Activated CD8-positive, alpha-beta T cell treated with anti-CD3 and anti-CD28 coated beads for 36 hours (primary cell): Measurements from ENCODE around the gene SHROOM4. TPM values are rescaled to one million over a fixed set of nuclear protein-coding genes. Genes with fewer than 3 reads are reported as not detected.

Experiments
- ATAC-seq: fragments of 200-7000 bp; cut with Tn5 transposase; one replicate; pipeline ENCODE4 v1.10.0; 2021; ENCODE audit warnings: mild to moderate bottlenecking, moderate library complexity
- CTCF ChIA-PET: fragments of 350-600 bp; sonication (Branson Sonifier 250); formaldehyde crosslinking; loops from one replicate; lab custom pipeline; 2021; ENCODE audit warnings: antibody characterized with exemption; lab: Charles Lee
- POLR2A ChIA-PET: fragments of 350-600 bp; sonication (Branson Sonifier 250); formaldehyde crosslinking; loops from one replicate; lab custom pipeline; 2021; ENCODE audit warnings: antibody characterized with exemption; lab: Charles Lee
- DNase-seq: peaks from one replicate; pipeline ENCODE4 v3.0.0-alpha.2; 2020
- H3K27ac Mint-ChIP-seq: one replicate; pipeline ENCODE4 v1.8.0; 2021; ENCODE audit warnings: mild to moderate bottlenecking, mixed read lengths
- H3K27me3 Mint-ChIP-seq: one replicate; pipeline ENCODE4 v1.8.0; 2021; ENCODE audit warnings: mixed read lengths
- H3K36me3 Mint-ChIP-seq: one replicate; pipeline ENCODE4 v1.8.0; 2021; ENCODE audit warnings: low read depth, mixed read lengths
- H3K4me1 Mint-ChIP-seq: one replicate; pipeline ENCODE4 v1.8.0; 2021; ENCODE audit warnings: low read depth, mixed read lengths
- H3K4me3 Mint-ChIP-seq: one replicate; pipeline ENCODE4 v1.8.0; 2021; ENCODE audit warnings: mild to moderate bottlenecking, moderate library complexity, mixed read lengths
- H3K9me3 Mint-ChIP-seq: one replicate; pipeline ENCODE4 v1.8.0; 2021; ENCODE audit warnings: mixed read lengths
- CTCF ChIP-seq: fragments of 200-600 bp; IDR thresholded peaks from one replicate; pipeline ENCODE4 v1.8.0; 2022; ENCODE audit warnings: antibody characterized with exemption, mild to moderate bottlenecking
- intact Hi-C: fragments of 100-400 bp; cut with micrococcal nuclease; formaldehyde crosslinking; loops from one replicate; pipeline ENCODE4 v1.10.0; 2022
- total RNA-seq, 2 experiments: library from RNA; stranded (reverse); gene quantifications; one replicate each; pipeline ENCODE4 v1.2.3, GENCODE V29; 2021

SHROOM4 gene
- total RNA-seq, 2 experiments from 2014 or later: not detected

GRCh38 chrX:50613846-50614245 is 200.1 kb downstream of the SHROOM4 start:
- no peak overlapping the region for H3K27ac Mint-ChIP-seq
- DNase-seq: no peak
- H3K27me3 Mint-ChIP-seq: peaks cover 4% of the 10 kb centered on the region
- TF ChIP-seq CTCF: no peak
- H3K4me1 Mint-ChIP-seq: no peaks in the 10 kb centered on the region
- H3K4me3 Mint-ChIP-seq: no peak overlapping the region
- ChIA-PET POLR2A (no interaction called here), CTCF (no interaction called here)
- H3K36me3 Mint-ChIP-seq: no peaks in the 10 kb centered on the region
- intact Hi-C loops: no loop called here
- H3K9me3 Mint-ChIP-seq: no peaks in the 10 kb centered on the region
- no peak for ATAC-seq

- POLR2A ChIA-PET: no interaction called here
- no peaks in the 10 kb centered on the region for H3K36me3 Mint-ChIP-seq
- DNase-seq (no peak), ATAC-seq (no peak)
- H3K27me3 Mint-ChIP-seq: peaks cover 3% of the 10 kb centered on the region
- no peak overlapping the region for H3K4me3 Mint-ChIP-seq
- TF ChIP-seq CTCF: no peak
- H3K9me3 Mint-ChIP-seq: no peaks in the 10 kb centered on the region
- CTCF ChIA-PET: no interaction called here
- H3K4me1 Mint-ChIP-seq: no peaks in the 10 kb centered on the region
- intact Hi-C loops: no loop called here
- no peak overlapping the region for H3K27ac Mint-ChIP-seq
These were observed 204.2 kb downstream of the SHROOM4 start for GRCh38 chrX:50609796-50610195.

GRCh38 chrX:50606300-50606950 is 207.6 kb downstream of the SHROOM4 start:
- no peak for TF ChIP-seq CTCF
- peaks cover 1% of the 10 kb centered on the region for H3K27me3 Mint-ChIP-seq
- no peak overlapping the region for H3K27ac Mint-ChIP-seq
- no peak overlapping the region for H3K4me3 Mint-ChIP-seq
- ChIA-PET CTCF (no interaction called here), POLR2A (no interaction called here)
- no peaks in the 10 kb centered on the region for H3K9me3 Mint-ChIP-seq
- intact Hi-C loops: no loop called here
- DNase-seq (no peak), ATAC-seq (no peak)
- H3K4me1 Mint-ChIP-seq: no peaks in the 10 kb centered on the region
- no peaks in the 10 kb centered on the region for H3K36me3 Mint-ChIP-seq

GRCh38 chrX:50596056-50596455 is 217.9 kb downstream of the SHROOM4 start:
- Mint-ChIP-seq H3K4me1 (no peaks in the 10 kb centered on the region), H3K4me3 (no peak overlapping the region), H3K9me3 (no peaks in the 10 kb centered on the region), H3K36me3 (no peaks in the 10 kb centered on the region), H3K27me3 (no peaks in the 10 kb centered on the region), H3K27ac (no peak overlapping the region)
- no peak for TF ChIP-seq CTCF
- CTCF ChIA-PET: no interaction called here
- no peak for ATAC-seq
- POLR2A ChIA-PET: no interaction called here
- no peak for DNase-seq
- intact Hi-C loops: no loop called here

- Mint-ChIP-seq H3K27me3 (no peaks in the 10 kb centered on the region), H3K4me1 (no peaks in the 10 kb centered on the region), H3K9me3 (no peaks in the 10 kb centered on the region), H3K4me3 (no peak overlapping the region), H3K36me3 (no peaks in the 10 kb centered on the region), H3K27ac (no peak overlapping the region)
- ATAC-seq: no peak
- TF ChIP-seq CTCF: no peak
- ChIA-PET CTCF (interaction anchor here (0.8 kb wide), 1 partner anchor 14 kb away, joined by 3 read pairs; no protein-coding TSS in a partner anchor), POLR2A (no interaction called here)
- DNase-seq: no peak
- intact Hi-C loops: no loop called here
These were observed 219.2 kb downstream of the SHROOM4 start for GRCh38 chrX:50594788-50595187.
